Osteocyte (in vitro differentiated cells): ENCODE results near the gene GBX1. TPM values are rescaled to one million over a fixed set of nuclear protein-coding genes. Genes with fewer than 3 reads are reported as not detected.

ENCODE experiments used
- DNase-seq: peaks from one replicate; pipeline ENCODE4 v3.0.0; 2021; ENCODE audit warnings: mixed read lengths; ENCODE audit not compliant: unreplicated experiment; ENCODE audit errors: extremely low spot score
- H3K27ac Mint-ChIP-seq: one replicate; pipeline ENCODE4 v1.8.0; 2021; ENCODE audit warnings: mild to moderate bottlenecking, mixed read lengths; ENCODE audit not compliant: unreplicated experiment
- H3K27me3 Mint-ChIP-seq: one replicate; pipeline ENCODE4 v1.8.0; 2021; ENCODE audit warnings: mixed read lengths; ENCODE audit not compliant: unreplicated experiment
- H3K36me3 Mint-ChIP-seq: one replicate; pipeline ENCODE4 v1.8.0; 2021; ENCODE audit warnings: mixed read lengths; ENCODE audit not compliant: unreplicated experiment
- H3K4me1 Mint-ChIP-seq: one replicate; pipeline ENCODE4 v1.8.0; 2021; ENCODE audit warnings: mixed read lengths; ENCODE audit not compliant: unreplicated experiment
- H3K4me3 Mint-ChIP-seq: one replicate; pipeline ENCODE4 v1.8.0; 2021; ENCODE audit warnings: mild to moderate bottlenecking, moderate library complexity, mixed read lengths; ENCODE audit not compliant: unreplicated experiment
- H3K9me3 Mint-ChIP-seq: one replicate; pipeline ENCODE4 v1.8.0; 2021; ENCODE audit warnings: mixed read lengths; ENCODE audit not compliant: unreplicated experiment
- total RNA-seq: library from RNA; stranded (reverse); gene quantifications from 2 replicates; pipeline ENCODE4 v1.2.1, GENCODE V29; 2021
- TF ChIP-seq, protein P1 (sequence below): fragments of 200-600 bp; sonication (generic); IDR thresholded peaks from 2 replicates; pipeline ENCODE4 v1.5.0; 2021; ENCODE audit warnings: antibody characterized with exemption, mild to moderate bottlenecking, moderate library complexity

GBX1 gene
- total RNA-seq, 1 donor from 2014 or later, result not detected

DNA sequence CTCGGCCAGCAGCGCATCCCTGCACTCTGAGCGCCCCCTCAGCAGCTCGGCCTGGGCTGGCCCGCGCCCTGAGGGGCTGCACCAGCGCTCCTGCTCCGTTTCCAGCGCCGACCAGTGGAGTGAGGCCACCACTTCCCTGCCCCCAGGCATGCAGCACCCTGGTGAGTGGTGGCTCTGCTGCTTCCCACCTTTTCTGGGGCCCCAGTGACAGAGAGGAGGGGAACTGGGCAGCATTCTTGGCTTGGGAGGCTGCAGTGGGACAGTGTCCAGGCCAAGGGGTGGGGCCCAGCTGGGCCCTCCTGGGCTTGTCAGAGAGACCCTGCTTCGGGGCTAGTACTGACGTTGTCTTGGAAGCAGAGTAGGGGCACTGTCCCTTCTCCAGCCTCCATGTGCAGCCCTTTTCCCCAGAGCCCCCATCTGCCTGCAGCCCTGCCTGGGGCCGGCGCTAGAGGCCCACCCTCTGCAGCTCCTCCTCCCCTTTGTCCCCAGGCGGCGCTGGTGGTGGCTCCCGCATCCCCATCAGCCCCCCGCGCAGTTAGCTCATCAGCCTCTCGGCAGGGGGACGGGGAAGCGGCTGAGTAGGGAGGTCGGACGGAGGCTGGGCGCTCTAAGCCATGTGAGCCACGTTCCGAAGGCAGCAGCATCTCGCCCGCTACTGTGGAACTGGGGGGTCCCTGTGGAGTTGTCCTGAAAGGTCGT is 29.2 kb downstream of the GBX1 start:
- H3K36me3 Mint-ChIP-seq, result peaks cover 41% of the 10 kb centered on the region
- no peak overlapping the region for H3K4me3 Mint-ChIP-seq
- TF ChIP-seq, protein P1, sequence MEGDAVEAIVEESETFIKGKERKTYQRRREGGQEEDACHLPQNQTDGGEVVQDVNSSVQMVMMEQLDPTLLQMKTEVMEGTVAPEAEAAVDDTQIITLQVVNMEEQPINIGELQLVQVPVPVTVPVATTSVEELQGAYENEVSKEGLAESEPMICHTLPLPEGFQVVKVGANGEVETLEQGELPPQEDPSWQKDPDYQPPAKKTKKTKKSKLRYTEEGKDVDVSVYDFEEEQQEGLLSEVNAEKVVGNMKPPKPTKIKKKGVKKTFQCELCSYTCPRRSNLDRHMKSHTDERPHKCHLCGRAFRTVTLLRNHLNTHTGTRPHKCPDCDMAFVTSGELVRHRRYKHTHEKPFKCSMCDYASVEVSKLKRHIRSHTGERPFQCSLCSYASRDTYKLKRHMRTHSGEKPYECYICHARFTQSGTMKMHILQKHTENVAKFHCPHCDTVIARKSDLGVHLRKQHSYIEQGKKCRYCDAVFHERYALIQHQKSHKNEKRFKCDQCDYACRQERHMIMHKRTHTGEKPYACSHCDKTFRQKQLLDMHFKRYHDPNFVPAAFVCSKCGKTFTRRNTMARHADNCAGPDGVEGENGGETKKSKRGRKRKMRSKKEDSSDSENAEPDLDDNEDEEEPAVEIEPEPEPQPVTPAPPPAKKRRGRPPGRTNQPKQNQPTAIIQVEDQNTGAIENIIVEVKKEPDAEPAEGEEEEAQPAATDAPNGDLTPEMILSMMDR, result no peak
- H3K27me3 Mint-ChIP-seq, result no peaks in the 10 kb centered on the region
- no peak overlapping the region for H3K27ac Mint-ChIP-seq
- H3K4me1 Mint-ChIP-seq, result peaks cover 12% of the 10 kb centered on the region
- H3K9me3 Mint-ChIP-seq, result no peaks in the 10 kb centered on the region
- DNase-seq, result no peak

DNA sequence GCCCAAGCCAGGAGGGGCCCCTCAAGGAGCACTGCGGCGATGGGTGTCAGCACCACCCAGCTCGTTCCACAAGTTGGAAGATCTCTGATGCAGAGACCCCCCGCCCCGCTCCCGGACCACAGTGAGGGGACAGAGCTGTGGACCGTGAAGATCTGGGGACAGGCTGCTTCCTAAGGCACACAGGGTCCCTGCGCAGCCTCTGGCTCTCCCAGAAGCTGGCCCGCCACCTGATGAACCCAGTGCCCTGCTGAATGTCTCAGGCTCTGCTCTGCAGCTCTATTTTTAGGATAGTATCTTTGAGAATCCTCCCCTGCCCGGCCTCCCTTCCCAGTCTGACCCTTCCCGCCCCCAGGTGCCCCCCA is 29.7 kb downstream of the GBX1 start:
- Mint-ChIP-seq H3K4me3 (no peak overlapping the region), H3K27me3 (no peaks in the 10 kb centered on the region), H3K9me3 (no peaks in the 10 kb centered on the region), H3K4me1 (peaks cover 12% of the 10 kb centered on the region), H3K27ac (no peak overlapping the region), H3K36me3 (peaks cover 40% of the 10 kb centered on the region)
- TF ChIP-seq, protein P1, result no peak
- DNase-seq, result no peak

DNA sequence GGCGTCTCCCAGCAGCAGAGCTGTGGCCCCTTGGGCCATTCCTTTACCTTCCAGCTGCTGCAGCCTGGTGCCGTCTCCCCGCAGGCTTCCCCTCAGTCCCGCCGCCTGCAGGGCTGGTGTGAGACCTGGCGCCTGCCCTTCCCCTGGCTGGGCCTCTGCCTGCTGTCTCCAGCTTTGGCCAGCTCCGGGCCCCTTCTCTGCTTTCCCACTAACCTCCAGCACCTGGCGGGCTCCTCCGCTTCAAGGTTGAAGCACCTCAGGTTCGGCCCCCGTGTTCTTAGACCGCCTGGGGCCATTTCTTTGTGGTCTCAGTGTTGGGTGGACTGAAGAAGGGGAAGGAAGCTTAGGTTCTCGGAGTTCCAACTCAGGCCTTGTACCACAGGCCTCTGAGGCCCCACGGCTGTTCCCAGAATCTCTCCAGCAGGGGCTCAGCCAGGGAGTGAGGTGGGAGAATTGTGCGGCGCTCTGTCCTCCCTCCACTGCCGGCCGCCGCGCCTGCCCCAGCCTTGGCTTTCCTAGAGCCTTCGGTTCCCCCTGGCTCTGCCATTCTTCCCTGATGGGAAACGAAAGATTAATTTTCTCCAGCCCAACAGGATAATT is 30.3 kb downstream of the GBX1 start:
- DNase-seq, result no peak
- H3K27me3 Mint-ChIP-seq, result no peaks in the 10 kb centered on the region
- H3K4me1 Mint-ChIP-seq, result peaks cover 12% of the 10 kb centered on the region
- TF ChIP-seq, protein P1, result no peak
- no peaks in the 10 kb centered on the region for H3K9me3 Mint-ChIP-seq
- no peak overlapping the region for H3K4me3 Mint-ChIP-seq
- no peak overlapping the region for H3K27ac Mint-ChIP-seq
- H3K36me3 Mint-ChIP-seq, result peaks cover 37% of the 10 kb centered on the region

DNA sequence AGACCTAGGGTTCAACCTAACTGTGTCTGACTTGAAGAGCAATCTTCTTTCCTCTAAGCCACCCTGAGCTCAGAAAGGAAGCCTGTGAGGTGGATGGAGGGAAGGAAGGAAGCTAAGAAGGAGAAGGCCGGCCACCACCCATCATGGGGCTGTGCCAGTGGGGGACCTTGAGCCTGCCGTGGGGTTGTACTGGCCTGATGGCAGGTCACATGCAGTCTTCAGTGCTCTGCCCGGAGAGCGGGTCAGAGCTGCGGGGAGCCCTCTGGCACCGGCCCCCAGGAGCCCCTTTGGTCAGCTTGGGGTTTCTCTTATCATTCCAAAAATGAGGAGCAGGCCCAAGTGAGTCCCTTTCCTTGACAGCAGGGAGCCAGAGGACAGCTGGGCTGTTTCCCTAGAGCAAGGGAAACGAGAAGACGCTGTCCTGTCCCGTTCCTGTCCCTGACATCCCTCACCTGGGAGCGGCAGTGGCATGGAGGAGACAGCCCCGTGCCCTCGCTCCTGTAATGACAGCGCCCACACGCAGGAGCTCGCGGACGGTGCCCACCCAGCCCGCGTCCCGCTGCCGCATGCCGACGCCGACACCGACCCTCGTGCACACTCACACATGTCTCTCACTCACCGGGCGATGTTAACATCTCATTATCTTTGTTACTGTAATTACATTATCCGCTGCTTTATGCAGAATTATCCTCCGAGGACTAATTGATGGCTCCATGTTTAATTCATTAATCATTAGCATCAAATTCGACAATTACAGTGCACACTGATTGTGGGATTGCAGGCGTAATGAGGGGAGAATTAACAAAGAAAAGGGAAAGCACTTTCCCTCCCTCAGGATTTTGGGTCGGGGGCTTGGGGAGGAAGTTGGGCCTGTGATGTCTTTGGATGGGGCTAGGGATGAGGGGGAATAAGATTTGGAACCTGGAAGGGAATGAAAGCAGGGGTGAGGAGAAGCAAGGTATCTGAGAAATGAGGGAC is 31.3 kb downstream of the GBX1 start:
- TF ChIP-seq, protein P1, result no peak
- DNase-seq, result no peak
- Mint-ChIP-seq H3K9me3 (no peaks in the 10 kb centered on the region), H3K27ac (no peak overlapping the region), H3K4me1 (peaks cover 6% of the 10 kb centered on the region), H3K27me3 (no peaks in the 10 kb centered on the region), H3K36me3 (peaks cover 33% of the 10 kb centered on the region), H3K4me3 (no peak overlapping the region)

DNA sequence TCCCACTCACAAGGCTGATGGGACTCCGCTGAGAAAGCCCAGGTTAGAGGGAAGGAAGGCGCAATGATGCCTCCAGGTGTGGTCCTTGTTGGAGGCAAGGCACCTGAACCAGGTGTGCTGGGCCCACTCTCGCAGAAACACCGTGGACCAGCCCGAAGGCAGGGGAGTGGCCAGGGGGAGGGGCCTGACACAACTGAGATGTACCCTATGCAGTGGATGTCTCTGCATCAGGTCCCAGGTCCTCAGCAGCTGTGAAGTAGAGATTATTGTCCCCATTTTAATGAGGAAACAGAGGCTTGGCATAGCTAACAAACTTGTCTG is 32.0 kb downstream of the GBX1 start:
- H3K36me3 Mint-ChIP-seq, result peaks cover 35% of the 10 kb centered on the region

More for the DNA sequence above, 32.0 kb downstream of the GBX1 start:
- no peaks in the 10 kb centered on the region for H3K27me3 Mint-ChIP-seq
- H3K4me3 Mint-ChIP-seq, result no peak overlapping the region
- peaks cover 2% of the 10 kb centered on the region for H3K4me1 Mint-ChIP-seq
- no peak for DNase-seq
- H3K9me3 Mint-ChIP-seq, result no peaks in the 10 kb centered on the region
- TF ChIP-seq, protein P1, result no peak
- no peak overlapping the region for H3K27ac Mint-ChIP-seq
